AG10803 (cell line): ENCODE data around the gene BST2.

Source experiments
- DNase-seq: peaks from one replicate; pipeline ENCODE4 v3.0.0; 2010; ENCODE audit warnings: low read depth
- H3K4me3 ChIP-seq: 2 replicates; pipeline ENCODE4 v1.5.1; 2011; ENCODE audit warnings: mild to moderate bottlenecking, low read length, control low read depth
- CTCF ChIP-seq: conservative IDR thresholded peaks from 2 replicates; pipeline ENCODE4 v1.5.1; 2011; ENCODE audit warnings: mild to moderate bottlenecking, low read length, control low read depth, inconsistent platforms

BST2 gene

GRCh38 chr19:17445526-17446165 is 40.2 kb upstream of the BST2 start:
- no peak for TF ChIP-seq CTCF
- no peak for DNase-seq
- H3K4me3 ChIP-seq = no peak overlapping the region

GRCh38 chr19:17441241-17442021 is 36.0 kb upstream of the BST2 start:
- H3K4me3 ChIP-seq = no peak overlapping the region
- TF ChIP-seq CTCF = peak; percentile 39
- DNase-seq = peak; percentile 52

GRCh38 chr19:17436874-17437267 is 31.4 kb upstream of the BST2 start:
- TF ChIP-seq CTCF = no peak
- H3K4me3 ChIP-seq = no peak overlapping the region
- no peak for DNase-seq

- DNase-seq = no peak
- no peak overlapping the region for H3K4me3 ChIP-seq
- TF ChIP-seq CTCF = no peak
Observed at GRCh38 chr19:17436094-17436873, 30.9 kb upstream of the BST2 start.

GRCh38 chr19:17435218-17435617 is 29.8 kb upstream of the BST2 start:
- H3K4me3 ChIP-seq = no peak overlapping the region
- TF ChIP-seq CTCF = no peak
- no peak for DNase-seq

- H3K4me3 ChIP-seq = no peak overlapping the region
- no peak for DNase-seq
- no peak for TF ChIP-seq CTCF
Observed at GRCh38 chr19:17431417-17431816, 26.0 kb upstream of the BST2 start.
